ENCODE measurements around the gene EEF1AKMT2. TPM values are rescaled to one million over a fixed set of nuclear protein-coding genes. Genes with fewer than 3 reads are reported as not detected.

The EEF1AKMT2 gene
- total RNA-seq, 2 donors from 2014 or later: 22.2 to 25.9 TPM

DNA sequence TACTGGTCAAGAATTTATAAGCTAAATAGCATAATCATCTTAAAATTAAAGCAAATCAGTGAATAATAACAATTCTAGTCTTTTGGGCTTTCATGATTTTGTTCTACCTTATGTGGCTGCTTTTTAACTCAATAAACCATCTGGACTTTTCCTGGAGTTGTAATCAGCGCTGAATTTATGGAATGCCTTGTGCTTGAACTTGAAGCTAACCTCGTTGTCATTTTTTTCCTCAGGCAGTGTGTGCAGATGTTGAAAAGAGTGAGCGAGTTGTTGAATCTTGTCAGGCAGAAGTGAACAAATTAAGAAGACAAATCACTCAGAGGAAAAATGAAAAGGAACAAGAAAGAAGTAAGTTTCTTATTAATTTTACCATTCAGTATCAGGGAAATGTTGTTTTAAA is 39.4 kb upstream of the EEF1AKMT2 start:
- Mint-ChIP-seq H3K4me1 (no peaks in the 10 kb centered on the region), H3K9me3 (no peaks in the 10 kb centered on the region), H3K27me3 (ENCODE audit: insufficient read depth) (no peaks in the 10 kb centered on the region), H3K27ac (no peak overlapping the region), H3K36me3 (ENCODE audit: low read depth) (peaks cover 67% of the 10 kb centered on the region), H3K4me3 (no peak overlapping the region)
- WGBS, 2 experiments (ENCODE audit: insufficient coverage in 1 of 2, insufficient read length in 1 of 2): 93 to 100% methylated on average over 1 to 3 of the region's 3 CpGs
- peaks cover 91% of the 10 kb centered on the region for H3K36me3 ChIP-seq (ENCODE audit: control insufficient read depth, insufficient read depth, low read length)
- H3K27ac ChIP-seq (ENCODE audit: low read depth, low read length): no peak overlapping the region
- H3K27me3 ChIP-seq (ENCODE audit: control insufficient read depth, insufficient read depth, low read length, poor library complexity, severe bottlenecking): no peaks in the 10 kb centered on the region
- no peak overlapping the region for H3K9ac ChIP-seq (ENCODE audit: extremely low read depth, low read length, poor library complexity, severe bottlenecking)
- DNase-seq: no peak
- TF ChIP-seq, protein P1, sequence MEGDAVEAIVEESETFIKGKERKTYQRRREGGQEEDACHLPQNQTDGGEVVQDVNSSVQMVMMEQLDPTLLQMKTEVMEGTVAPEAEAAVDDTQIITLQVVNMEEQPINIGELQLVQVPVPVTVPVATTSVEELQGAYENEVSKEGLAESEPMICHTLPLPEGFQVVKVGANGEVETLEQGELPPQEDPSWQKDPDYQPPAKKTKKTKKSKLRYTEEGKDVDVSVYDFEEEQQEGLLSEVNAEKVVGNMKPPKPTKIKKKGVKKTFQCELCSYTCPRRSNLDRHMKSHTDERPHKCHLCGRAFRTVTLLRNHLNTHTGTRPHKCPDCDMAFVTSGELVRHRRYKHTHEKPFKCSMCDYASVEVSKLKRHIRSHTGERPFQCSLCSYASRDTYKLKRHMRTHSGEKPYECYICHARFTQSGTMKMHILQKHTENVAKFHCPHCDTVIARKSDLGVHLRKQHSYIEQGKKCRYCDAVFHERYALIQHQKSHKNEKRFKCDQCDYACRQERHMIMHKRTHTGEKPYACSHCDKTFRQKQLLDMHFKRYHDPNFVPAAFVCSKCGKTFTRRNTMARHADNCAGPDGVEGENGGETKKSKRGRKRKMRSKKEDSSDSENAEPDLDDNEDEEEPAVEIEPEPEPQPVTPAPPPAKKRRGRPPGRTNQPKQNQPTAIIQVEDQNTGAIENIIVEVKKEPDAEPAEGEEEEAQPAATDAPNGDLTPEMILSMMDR (conservative IDR thresholded peaks at IDR 0.05): no peak
- H3K4me3 ChIP-seq (ENCODE audit: low read length): no peak overlapping the region
- no peaks in the 10 kb centered on the region for H3K9me3 ChIP-seq (ENCODE audit: control insufficient read depth, low read length)
- H3K4me1 ChIP-seq (ENCODE audit: control insufficient read depth, insufficient read depth, low read length): no peaks in the 10 kb centered on the region

GRCh38 chr10:124830445-124830844 is 38.8 kb upstream of the EEF1AKMT2 start:
- no peak overlapping the region for H3K4me3 ChIP-seq (ENCODE audit: low read length)
- DNase-seq: no peak
- Mint-ChIP-seq H3K27ac (no peak overlapping the region), H3K4me1 (no peaks in the 10 kb centered on the region), H3K36me3 (ENCODE audit: low read depth) (peaks cover 61% of the 10 kb centered on the region), H3K9me3 (no peaks in the 10 kb centered on the region), H3K27me3 (ENCODE audit: insufficient read depth) (no peaks in the 10 kb centered on the region), H3K4me3 (no peak overlapping the region)
- TF ChIP-seq, protein P1 (conservative IDR thresholded peaks at IDR 0.05): no peak
- H3K9ac ChIP-seq (ENCODE audit: extremely low read depth, low read length, poor library complexity, severe bottlenecking): no peak overlapping the region
- no peak overlapping the region for H3K27ac ChIP-seq (ENCODE audit: low read depth, low read length)
- no peaks in the 10 kb centered on the region for H3K4me1 ChIP-seq (ENCODE audit: control insufficient read depth, insufficient read depth, low read length)
- H3K9me3 ChIP-seq (ENCODE audit: control insufficient read depth, low read length): no peaks in the 10 kb centered on the region
- H3K36me3 ChIP-seq (ENCODE audit: control insufficient read depth, insufficient read depth, low read length): peaks cover 89% of the 10 kb centered on the region
- no peaks in the 10 kb centered on the region for H3K27me3 ChIP-seq (ENCODE audit: control insufficient read depth, insufficient read depth, low read length, poor library complexity, severe bottlenecking)

DNA sequence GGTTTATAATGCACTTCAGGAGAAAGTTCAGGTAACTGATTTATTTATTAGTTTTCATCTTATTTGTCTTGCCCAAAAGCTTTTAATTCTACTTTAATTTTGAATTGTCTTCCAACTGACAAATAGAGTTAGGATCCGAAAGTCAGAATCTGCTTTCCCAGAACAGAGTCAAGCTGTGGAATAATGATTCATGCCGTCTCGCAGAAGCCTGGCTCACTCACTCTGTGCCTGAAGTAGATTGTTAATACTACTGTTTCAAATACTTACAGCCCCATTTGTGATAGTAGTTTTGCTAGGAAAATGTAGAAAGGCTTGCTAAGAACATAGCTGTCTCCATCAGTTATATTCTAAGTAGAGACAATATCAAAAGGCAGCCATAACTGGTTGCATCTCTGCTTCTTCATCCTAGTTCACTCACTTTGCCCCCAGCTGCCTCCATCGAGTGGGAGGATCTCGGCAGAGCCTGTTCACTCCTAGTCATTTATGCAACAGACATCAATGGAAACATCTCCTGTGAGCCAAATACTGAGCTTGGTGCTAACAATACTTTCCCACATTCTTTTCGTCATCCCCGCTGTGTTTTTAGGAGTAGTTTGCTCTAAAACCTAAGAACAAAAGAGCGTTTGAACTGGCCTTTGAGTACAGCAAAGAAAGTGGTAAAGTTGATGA is 37.9 kb upstream of the EEF1AKMT2 start:
- Histone ChIP-seq H3K9ac (ENCODE audit: extremely low read depth, low read length, poor library complexity, severe bottlenecking) (no peak overlapping the region), H3K36me3 (ENCODE audit: control insufficient read depth, insufficient read depth, low read length) (peaks cover 81% of the 10 kb centered on the region), H3K9me3 (ENCODE audit: control insufficient read depth, low read length) (no peaks in the 10 kb centered on the region), H3K4me1 (ENCODE audit: control insufficient read depth, insufficient read depth, low read length) (no peaks in the 10 kb centered on the region), H3K4me3 (ENCODE audit: low read length) (no peak overlapping the region), H3K27me3 (ENCODE audit: control insufficient read depth, insufficient read depth, low read length, poor library complexity, severe bottlenecking) (no peaks in the 10 kb centered on the region), H3K27ac (ENCODE audit: low read depth, low read length) (no peak overlapping the region)
- Mint-ChIP-seq H3K4me1 (no peaks in the 10 kb centered on the region), H3K27me3 (ENCODE audit: insufficient read depth) (no peaks in the 10 kb centered on the region), H3K4me3 (no peak overlapping the region), H3K27ac (no peak overlapping the region), H3K36me3 (ENCODE audit: low read depth) (peaks cover 57% of the 10 kb centered on the region), H3K9me3 (no peaks in the 10 kb centered on the region)
- 88 to 92% methylated on average over 3 to 8 of the region's 8 CpGs for WGBS, 2 experiments (ENCODE audit: insufficient coverage in 1 of 2, insufficient read length in 1 of 2)
- TF ChIP-seq, protein P1 (conservative IDR thresholded peaks at IDR 0.05): no peak
- DNase-seq: no peak
